Loucy (cell line): ENCODE measurements around the gene LIPJ.

Source experiments
- CTCF ChIP-seq: fragments of 200-600 bp; sonication (generic); conservative IDR thresholded peaks from 2 replicates; pipeline ENCODE4 v1.5.1; 2014; ENCODE audit warnings: mild to moderate bottlenecking, antibody characterized with exemption, low read length
- EZH2phosphoT487 ChIP-seq: fragments of 200-600 bp; IDR thresholded peaks from 2 replicates; pipeline ENCODE4 v1.6.1; 2018; ENCODE audit warnings: antibody characterized with exemption, mild to moderate bottlenecking, moderate library complexity, borderline replicate concordance

GRCh38 chr10:88618496-88618895, 31.9 kb downstream of the LIPJ start:
- TF ChIP-seq CTCF (no peak), EZH2phosphoT487 (no peak)
